Transverse colon (tissue), 4 donors: ENCODE data around the gene CHSY1. TPM values are rescaled to one million over a fixed set of nuclear protein-coding genes. Genes with fewer than 3 reads are reported as not detected.

Experiments
- DNase-seq: peaks from one replicate; pipeline ENCODE4 v3.0.0-alpha.2; 2019
- H3K27ac ChIP-seq, 4 donors: fragments of 200-600 bp; sonication (generic); 2 replicates each; pipeline ENCODE4 v1.5.1; 2016 to 2018; ENCODE audit warnings: inconsistent platforms in 4 of 4
- H3K27me3 ChIP-seq: fragments of 200-600 bp; sonication (generic); 2 replicates; pipeline ENCODE4 v1.5.1; 2017; ENCODE audit warnings: inconsistent platforms
- H3K36me3 ChIP-seq, 4 donors: fragments of 200-600 bp; sonication (generic); 2 replicates each; pipeline ENCODE4 v1.5.1; 2017 to 2019; ENCODE audit warnings: inconsistent platforms in 4 of 4
- H3K4me1 ChIP-seq, 4 donors: fragments of 200-600 bp; sonication (generic); 2 replicates each; pipeline ENCODE4 v1.5.1; 2017 to 2020; ENCODE audit warnings: inconsistent platforms in 4 of 4
- H3K4me3 ChIP-seq, 4 donors: fragments of 200-600 bp; sonication (generic); 1 replicate in 1 of 4; 2 replicates in 3 of 4; pipeline versions ENCODE4 v1.5.1 to v1.6.1; 2017 to 2019; ENCODE audit warnings: inconsistent platforms in 4 of 4
- H3K9me3 ChIP-seq, 2 donors: fragments of 200-600 bp; sonication (generic); 2 replicates each; pipeline ENCODE4 v1.5.1; 2017 to 2019; ENCODE audit warnings: inconsistent platforms in 2 of 2
- CTCF ChIP-seq, 5 experiments: fragments of 200-600 bp in 3 of 5; fragments of 450-650 bp in 2 of 5; sonication (generic) in 3 of 5; IDR thresholded peaks; 1 replicate in 2 of 5; 2 replicates in 3 of 5; pipeline ENCODE4 v1.5.1; 2016 to 2017; ENCODE audit warnings: antibody characterized with exemption in 5 of 5, inconsistent platforms in 3 of 5, mild to moderate bottlenecking in 2 of 5, moderate library complexity in 1 of 5
- EP300 ChIP-seq: sonication (generic); formaldehyde crosslinking; IDR thresholded peaks from one replicate; pipeline ENCODE4 v1.6.1; 2017; ENCODE audit warnings: antibody characterized with exemption, low read depth
- POLR2A ChIP-seq: fragments of 450-650 bp; IDR thresholded peaks from one replicate; pipeline ENCODE4 v1.6.1; 2016; ENCODE audit warnings: antibody characterized with exemption, mild to moderate bottlenecking, moderate library complexity
- POLR2AphosphoS5 ChIP-seq, 3 donors: sonication (generic); formaldehyde crosslinking; IDR thresholded peaks; one replicate each; pipeline ENCODE4 v1.6.1; 2016; ENCODE audit warnings: antibody characterized with exemption in 3 of 3
- WGBS, 2 donors: methylation state at CpG; one replicate each; pipeline ENCODE4 v1.1.5; 2018; ENCODE audit warnings: low coverage in 1 of 2; 5-methylcytosine and 5-hydroxymethylcytosine counted together
- in situ Hi-C, 4 donors: fragments of 200-750 bp; cut with MboI; loops; one replicate each; pipeline versions ENCODE4 v1.15.0 to v1.15.1; 2017; ENCODE audit warnings: low sequenced_read_pairs in 3 of 4, low pct_ligation_motif_present in 1 of 4, low pct_unique_long_range_greater_than_20kb in 1 of 4
- intact Hi-C: fragments of 100-400 bp; cut with DNase I; formaldehyde crosslinking; loops from one replicate; pipeline ENCODE4 v1.15.1; 2023; ENCODE audit warnings: low total_unique reads
- total RNA-seq, 4 donors: library from RNA; depleted of rRNA; stranded (reverse); fragments of >200 nt; gene quantifications; one replicate each; pipeline ENCODE4 v1.1.0, GENCODE V29; 2016

The CHSY1 gene
- total RNA-seq, 4 donors from 2014 or later, result 4.0 to 33.7 (median 11.8) TPM

- in situ Hi-C loops (no loop called here), intact Hi-C loops (no loop called here)
- no peaks in the 10 kb centered on the region for H3K27me3 ChIP-seq
- peak within 1 kb of the TSS; percentile 90 to 96 (median 96) for H3K27ac ChIP-seq
- TF ChIP-seq POLR2AphosphoS5 (IDR thresholded peaks at IDR 0.05) (peak; percentile 80 to 96 (median 94)), POLR2A (peak; percentile 90), EP300 (peak; percentile 83), CTCF (IDR thresholded peaks at IDR 0.05) (no peak)
- DNase-seq, result peak; percentile 96
- 0 to 1% methylated on average over 3 to 36 of the region's 91 CpGs for WGBS, 2 donors
- peak within 1 kb of the TSS; percentile 74 to 87 (median 81) for H3K4me3 ChIP-seq
- H3K4me1 ChIP-seq, result peaks cover 3 to 27% (median 19%) of the 10 kb centered on the region in 4 donors
- H3K9me3 ChIP-seq, result no peaks in the 10 kb centered on the region
- H3K36me3 ChIP-seq, result peaks cover 3 to 39% (median 15%) of the 10 kb centered on the region in 4 donors
These were observed 25.4 kb upstream of the CHSY1 start, which contains the start of gene SELENOS for GRCh38 chr15:101277038-101277822. Gene SELENOS, minus strand, starts transcription at chr15:101277485. Its CDS starts 68 bp downstream, at chr15:101277417.

- Histone ChIP-seq H3K27ac (peak overlapping the region; percentile 90 to 96 (median 96)), H3K4me3 (peak overlapping the region; percentile 74 to 87 (median 81)), H3K4me1 (peaks cover 3 to 27% (median 19%) of the 10 kb centered on the region in 4 donors), H3K27me3 (no peaks in the 10 kb centered on the region), H3K36me3 (peaks cover 3 to 39% (median 18%) of the 10 kb centered on the region in 4 donors), H3K9me3 (no peaks in the 10 kb centered on the region)
- no peak for TF ChIP-seq EP300
- TF ChIP-seq POLR2AphosphoS5 (IDR thresholded peaks at IDR 0.05), result no peak
- TF ChIP-seq POLR2A, result no peak
- peak; percentile 28 to 58 (median 31) for TF ChIP-seq CTCF (IDR thresholded peaks at IDR 0.05)
- intact Hi-C loops, result no loop called here
- no peak for DNase-seq
- 0 to 8% methylated on average over 6 to 14 of the region's 14 CpGs for WGBS, 2 donors
- in situ Hi-C loops, result no loop called here
These were observed 24.7 kb upstream of the CHSY1 start for GRCh38 chr15:101276501-101277037.

GRCh38 chr15:101275018-101275417 lies 23.2 kb upstream of the CHSY1 start:
- no peak for DNase-seq
- intact Hi-C loops, result no loop called here
- H3K27me3 ChIP-seq, result no peaks in the 10 kb centered on the region
- TF ChIP-seq POLR2A (no peak), CTCF (IDR thresholded peaks at IDR 0.05) (no peak), EP300 (no peak), POLR2AphosphoS5 (IDR thresholded peaks at IDR 0.05) (no peak)
- 64 to 66% methylated on average over 5 of the region's 5 CpGs for WGBS, 2 donors
- peaks cover 3 to 27% (median 19%) of the 10 kb centered on the region in 4 donors for H3K4me1 ChIP-seq
- no peaks in the 10 kb centered on the region for H3K9me3 ChIP-seq
- no peak overlapping the region for H3K4me3 ChIP-seq
- H3K27ac ChIP-seq, result peak overlapping the region in 1 of 4 donors; percentile 4
- in situ Hi-C loops, result no loop called here
- H3K36me3 ChIP-seq, result peaks cover 3 to 47% (median 24%) of the 10 kb centered on the region in 4 donors

- TF ChIP-seq POLR2A (no peak), POLR2AphosphoS5 (IDR thresholded peaks at IDR 0.05) (no peak), CTCF (IDR thresholded peaks at IDR 0.05) (no peak), EP300 (no peak)
- no peak overlapping the region for H3K4me3 ChIP-seq
- H3K4me1 ChIP-seq, result peaks cover 3 to 21% (median 16%) of the 10 kb centered on the region in 4 donors
- in situ Hi-C loops, result loop anchor here (25.0 kb wide), 2 partner anchors 361 to 636 kb away; partner anchors contain the start of gene LRRK1 (in 4 of the 4)
- H3K9me3 ChIP-seq, result no peaks in the 10 kb centered on the region
- WGBS, 2 donors, result 33 to 73% methylated on average over 2 to 5 of the region's 5 CpGs
- no peak for DNase-seq
- intact Hi-C loops, result no loop called here
- H3K36me3 ChIP-seq, result peaks cover 3 to 47% (median 24%) of the 10 kb centered on the region in 4 donors
- H3K27ac ChIP-seq, result no peak overlapping the region
- H3K27me3 ChIP-seq, result no peaks in the 10 kb centered on the region
These were observed 21.7 kb upstream of the CHSY1 start for GRCh38 chr15:101273534-101273933.
